Activated B cell treated with CpG ODN at 0.5 μM for 24 hours (primary cell): ENCODE data around the gene COX17. TPM values are rescaled to one million over a fixed set of nuclear protein-coding genes. Genes with fewer than 3 reads are reported as not detected.

Source experiments
- ATAC-seq: fragments of 200-7000 bp; cut with Tn5 transposase; one replicate; pipeline ENCODE4 v1.10.0; 2021; ENCODE audit warnings: low read depth, mild to moderate bottlenecking, moderate library complexity
- CTCF ChIA-PET: fragments of 350-600 bp; sonication (Branson Sonifier 250); formaldehyde crosslinking; loops from one replicate; lab custom pipeline; 2021; ENCODE audit warnings: antibody characterized with exemption; lab: Charles Lee
- POLR2A ChIA-PET: fragments of 350-600 bp; sonication (Branson Sonifier 250); formaldehyde crosslinking; loops from one replicate; lab custom pipeline; 2021; ENCODE audit warnings: antibody characterized with exemption; lab: Charles Lee
- DNase-seq: peaks from one replicate; pipeline ENCODE4 v3.0.0; 2022
- H3K27ac Mint-ChIP-seq: one replicate; pipeline ENCODE4 v1.8.0; 2020; ENCODE audit warnings: mixed read lengths
- H3K27me3 Mint-ChIP-seq: one replicate; pipeline ENCODE4 v1.8.0; 2021; ENCODE audit warnings: mixed read lengths
- H3K36me3 Mint-ChIP-seq: one replicate; pipeline ENCODE4 v1.8.0; 2021; ENCODE audit warnings: low read depth, mixed read lengths
- H3K4me1 Mint-ChIP-seq: one replicate; pipeline ENCODE4 v1.8.0; 2021; ENCODE audit warnings: mixed read lengths
- H3K4me3 Mint-ChIP-seq: one replicate; pipeline ENCODE4 v1.8.0; 2020; ENCODE audit warnings: mild to moderate bottlenecking, mixed read lengths
- H3K9me3 Mint-ChIP-seq: one replicate; pipeline ENCODE4 v1.8.0; 2020; ENCODE audit warnings: mixed read lengths
- intact Hi-C: fragments of 100-400 bp; cut with micrococcal nuclease; formaldehyde crosslinking; loops from one replicate; pipeline ENCODE4 v1.15.1; 2024
- total RNA-seq: library from RNA; stranded (reverse); gene quantifications from 2 replicates; pipeline ENCODE4 v1.2.3, GENCODE V29; 2022
- TF ChIP-seq, protein P1 (sequence below): fragments of 200-600 bp; IDR thresholded peaks from one replicate; pipeline ENCODE4 v1.8.0; 2022; ENCODE audit warnings: antibody characterized with exemption, mild to moderate bottlenecking

Gene COX17
- total RNA-seq, 1 donor from 2014 or later = 58.8 TPM

DNA sequence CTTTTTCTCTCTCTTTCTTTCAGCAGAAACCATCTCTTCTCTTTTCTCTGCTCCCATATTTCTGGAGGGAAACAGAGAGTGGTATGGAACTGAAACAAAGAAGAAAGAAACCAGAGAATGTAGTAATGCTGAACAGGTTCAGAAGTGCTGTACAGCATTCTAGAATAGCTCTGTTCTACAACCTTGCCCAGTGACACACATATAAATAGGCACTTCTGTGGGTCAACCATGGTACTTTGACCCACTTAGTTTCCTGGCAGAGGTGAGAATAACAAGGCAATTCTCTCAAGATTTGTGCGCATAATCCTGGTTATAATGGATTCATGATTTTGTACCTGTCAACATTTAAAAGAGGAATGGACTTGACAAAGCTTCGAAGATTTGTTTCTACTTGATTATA is 37.9 kb upstream of the COX17 start:
- Mint-ChIP-seq H3K27me3 (no peaks in the 10 kb centered on the region), H3K36me3 (no peaks in the 10 kb centered on the region), H3K4me3 (no peak overlapping the region), H3K27ac (no peak overlapping the region), H3K4me1 (no peaks in the 10 kb centered on the region), H3K9me3 (no peaks in the 10 kb centered on the region)
- ATAC-seq (no peak), DNase-seq (no peak)
- ChIA-PET POLR2A (interaction anchor here (1.1 kb wide), 1 partner anchor 196 kb away, joined by 3 read pairs; no protein-coding TSS in a partner anchor), CTCF (no interaction called here)
- intact Hi-C loops = no loop called here
- TF ChIP-seq, protein P1, sequence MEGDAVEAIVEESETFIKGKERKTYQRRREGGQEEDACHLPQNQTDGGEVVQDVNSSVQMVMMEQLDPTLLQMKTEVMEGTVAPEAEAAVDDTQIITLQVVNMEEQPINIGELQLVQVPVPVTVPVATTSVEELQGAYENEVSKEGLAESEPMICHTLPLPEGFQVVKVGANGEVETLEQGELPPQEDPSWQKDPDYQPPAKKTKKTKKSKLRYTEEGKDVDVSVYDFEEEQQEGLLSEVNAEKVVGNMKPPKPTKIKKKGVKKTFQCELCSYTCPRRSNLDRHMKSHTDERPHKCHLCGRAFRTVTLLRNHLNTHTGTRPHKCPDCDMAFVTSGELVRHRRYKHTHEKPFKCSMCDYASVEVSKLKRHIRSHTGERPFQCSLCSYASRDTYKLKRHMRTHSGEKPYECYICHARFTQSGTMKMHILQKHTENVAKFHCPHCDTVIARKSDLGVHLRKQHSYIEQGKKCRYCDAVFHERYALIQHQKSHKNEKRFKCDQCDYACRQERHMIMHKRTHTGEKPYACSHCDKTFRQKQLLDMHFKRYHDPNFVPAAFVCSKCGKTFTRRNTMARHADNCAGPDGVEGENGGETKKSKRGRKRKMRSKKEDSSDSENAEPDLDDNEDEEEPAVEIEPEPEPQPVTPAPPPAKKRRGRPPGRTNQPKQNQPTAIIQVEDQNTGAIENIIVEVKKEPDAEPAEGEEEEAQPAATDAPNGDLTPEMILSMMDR = no peak

DNA sequence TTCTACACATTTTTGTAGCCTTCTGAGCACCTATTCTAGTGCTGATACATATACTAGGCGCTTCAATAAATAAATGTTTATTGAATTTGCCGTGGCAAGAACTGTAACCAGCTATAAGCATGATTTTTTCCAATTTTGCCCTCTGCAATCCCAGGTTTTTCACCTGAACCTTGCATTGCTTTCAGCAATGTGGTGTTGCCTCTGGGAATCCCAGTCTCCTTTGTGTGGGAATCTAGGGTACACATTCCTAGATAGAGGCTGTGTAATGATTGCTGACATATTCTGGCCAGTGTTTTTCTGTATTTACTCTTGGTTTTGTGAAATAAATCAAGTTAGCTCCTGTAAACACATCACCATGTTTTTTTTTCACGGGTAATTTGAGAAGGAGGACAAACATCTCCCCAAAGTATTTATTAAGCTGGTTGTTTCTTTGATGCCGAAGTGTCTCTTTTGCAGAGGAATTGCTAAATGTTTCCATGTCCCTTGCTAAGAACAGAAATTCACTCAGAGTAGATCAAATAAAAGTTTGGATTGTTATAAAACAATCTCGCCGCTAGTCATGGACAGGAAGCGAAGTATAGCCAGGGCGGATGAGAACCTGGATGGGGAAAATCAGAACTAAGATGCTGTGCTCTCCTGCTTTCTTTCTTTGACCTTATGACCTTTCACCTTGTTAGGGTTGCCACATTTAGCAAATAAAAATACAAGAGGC is 26.8 kb upstream of the COX17 start:
- POLR2A ChIA-PET = interaction anchor here (1.3 kb wide), 1 partner anchor 206 kb away, joined by 6 read pairs; the partner anchor contains the start of gene TIMMDC1

DNA sequence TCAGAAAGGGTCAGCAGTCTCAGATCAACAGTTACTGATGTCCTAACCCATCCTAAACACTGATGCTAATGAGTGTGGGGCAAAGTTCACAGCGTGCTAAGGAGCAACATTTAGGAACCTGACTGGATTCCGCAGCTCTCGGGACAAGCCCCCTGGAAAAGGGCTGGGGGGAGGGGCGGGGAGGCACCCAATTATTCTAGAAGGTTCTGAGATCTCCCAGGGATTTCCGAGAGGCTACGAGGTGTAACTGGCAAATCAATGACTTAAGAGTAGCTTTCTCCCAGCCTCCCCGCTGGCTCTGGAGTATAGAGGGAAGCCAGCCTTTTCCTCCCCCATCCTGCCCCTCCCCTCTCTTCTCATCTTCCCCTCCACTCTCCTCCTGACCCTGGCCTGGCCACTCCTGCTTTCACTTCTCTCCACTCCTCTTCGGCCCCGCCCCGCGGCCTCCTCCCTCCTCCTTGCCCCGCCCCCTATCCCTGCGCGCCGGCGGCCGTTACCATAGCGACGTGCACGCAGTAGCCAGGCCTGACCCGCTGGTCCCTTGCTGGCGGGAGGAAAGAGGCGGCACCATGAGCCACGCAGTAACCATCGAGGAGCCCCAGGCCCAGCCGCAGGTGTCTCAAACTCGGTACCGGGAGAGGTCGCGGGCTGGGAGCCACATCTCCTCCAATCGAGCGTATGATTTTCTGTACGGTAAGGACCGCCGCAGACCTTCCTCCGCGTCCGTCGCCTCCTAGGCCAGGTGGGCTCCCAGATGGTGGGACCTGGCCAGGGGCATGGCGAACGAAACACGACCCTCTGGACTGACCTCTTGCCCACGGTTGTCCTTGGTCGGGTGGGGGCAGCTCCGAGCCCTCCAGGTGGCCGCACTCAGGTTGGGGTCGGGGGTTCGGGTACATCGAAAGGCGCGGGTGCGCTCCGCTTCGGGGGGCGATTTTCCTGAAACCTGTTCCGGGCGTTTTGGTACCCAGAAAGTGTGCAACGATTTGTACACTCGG is 25.6 kb upstream of the COX17 start, which contains the start of gene CFAP91:
CFAP91 (plus strand) TSS at position 493 of the 998 bp plus-strand sequence; CDS start at position 570, 77 bp downstream.
- Mint-ChIP-seq H3K27me3 (no peaks in the 10 kb centered on the region), H3K4me3 (peak within 1 kb of the TSS; percentile 86), H3K27ac (peak within 1 kb of the TSS; percentile 72), H3K9me3 (peaks cover 5% of the 10 kb centered on the region), H3K36me3 (no peaks in the 10 kb centered on the region), H3K4me1 (peaks cover 51% of the 10 kb centered on the region)
- DNase-seq (peak; percentile 86), ATAC-seq (peak; percentile 92)
- CTCF ChIA-PET = interaction anchor here (0.9 kb wide), 1 partner anchor 8 kb away, joined by 4 read pairs; no protein-coding TSS in a partner anchor
- TF ChIP-seq, protein P1 = no peak
- POLR2A ChIA-PET = interaction anchor here (0.6 to 1.6 kb wide), 3 partner anchors 141 to 235 kb away, joined by 3 to 7 read pairs (median 6); partner anchors contain the start of gene TIMMDC1
- intact Hi-C loops = loop anchor here (1.0 to 5.0 kb wide), 4 partner anchors 141 to 644 kb away; partner anchors contain the start of genes LRRC58 and TMEM39A

More for the DNA sequence above, 26.8 kb upstream of the COX17 start:
- no peak for DNase-seq
- intact Hi-C loops = loop anchor here (1.0 to 5.0 kb wide), 3 partner anchors 241 to 643 kb away; partner anchors contain the start of genes LRRC58 and TMEM39A
- H3K4me3 Mint-ChIP-seq = peak overlapping the region; percentile 86
- CTCF ChIA-PET = interaction anchor here (0.9 to 1.6 kb wide), 3 partner anchors 9 to 558 kb away, joined by 3 to 6 read pairs (median 4); partner anchors contain the start of gene TEX55
- no peak for ATAC-seq
- H3K27ac Mint-ChIP-seq = no peak overlapping the region
- H3K27me3 Mint-ChIP-seq = no peaks in the 10 kb centered on the region
- peaks cover 5% of the 10 kb centered on the region for H3K9me3 Mint-ChIP-seq
- peaks cover 48% of the 10 kb centered on the region for H3K4me1 Mint-ChIP-seq
- TF ChIP-seq, protein P1 = no peak
- H3K36me3 Mint-ChIP-seq = no peaks in the 10 kb centered on the region

DNA sequence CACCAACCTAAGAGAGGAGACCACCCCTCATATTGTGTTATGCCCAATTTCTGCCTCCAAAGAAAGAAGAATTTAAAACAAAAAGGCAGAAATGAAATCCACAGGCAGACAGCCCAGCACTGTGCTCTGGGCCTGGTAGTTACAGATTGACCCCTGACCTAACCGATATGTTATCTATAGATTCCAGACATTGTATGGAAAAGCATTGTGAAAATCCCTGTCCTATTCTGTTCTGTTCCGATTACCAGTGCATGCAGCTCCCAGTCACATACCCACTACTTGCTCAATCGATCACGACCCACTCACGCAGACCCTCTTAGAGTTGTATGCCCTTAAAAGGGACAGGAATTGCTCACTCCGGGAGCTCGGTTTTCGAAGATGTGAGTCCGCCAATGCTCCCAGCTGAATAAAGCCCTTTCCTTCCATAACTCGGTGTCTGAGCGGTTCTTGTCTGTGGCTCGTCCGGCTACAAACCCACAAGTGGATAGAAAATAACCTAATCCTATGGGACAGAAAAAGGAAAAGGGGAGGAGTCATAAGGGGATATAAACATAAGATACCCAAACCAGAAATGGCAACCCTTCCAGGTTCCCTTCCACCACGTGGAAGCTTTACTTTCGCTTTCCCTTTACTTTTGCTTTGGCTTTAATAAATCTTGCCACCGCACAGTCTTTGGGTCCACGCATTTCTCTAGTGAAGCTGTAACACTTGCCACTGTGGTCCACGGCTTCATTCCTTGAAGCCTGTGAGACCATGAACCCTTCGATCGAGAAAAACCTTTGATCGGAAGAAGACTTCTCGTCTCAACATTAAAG is 23.9 kb upstream of the COX17 start:
- CTCF ChIA-PET = no interaction called here
- peak overlapping the region; percentile 50 for H3K4me3 Mint-ChIP-seq
- DNase-seq (no peak), ATAC-seq (peak; percentile 8)
- peak overlapping the region; percentile 97 for H3K27ac Mint-ChIP-seq
- POLR2A ChIA-PET = interaction anchor here (0.9 to 1.9 kb wide), 6 partner anchors 24 to 407 kb away, joined by 3 to 9 read pairs (median 4); partner anchors contain the start of genes ARHGAP31, COX17 and TMEM39A
- peaks cover 62% of the 10 kb centered on the region for H3K4me1 Mint-ChIP-seq
- intact Hi-C loops = loop anchor here (1.0 to 5.0 kb wide), 8 partner anchors 24 to 1041 kb away; partner anchors contain the start of genes COX17, GTF2E1, LRRC58 and RABL3
- H3K9me3 Mint-ChIP-seq = peaks cover 5% of the 10 kb centered on the region
- H3K36me3 Mint-ChIP-seq = no peaks in the 10 kb centered on the region
- H3K27me3 Mint-ChIP-seq = no peaks in the 10 kb centered on the region
- TF ChIP-seq, protein P1 = no peak
